ENCODE results near the gene FSTL3.
A peak's percentile ranks its signal among the peaks of the same experiment; 100 is the strongest.
"Not testable (repeated sequence)": the region's sequence is repeated elsewhere in the genome, so short reads cannot be mapped to it uniquely, and the experiment has no call there.

Gene FSTL3

GRCh38 chr19:682678-683320 lies 6.6 kb downstream of the FSTL3 start:
- DNase-seq (ENCODE audit: low read depth): no peak

DNA sequence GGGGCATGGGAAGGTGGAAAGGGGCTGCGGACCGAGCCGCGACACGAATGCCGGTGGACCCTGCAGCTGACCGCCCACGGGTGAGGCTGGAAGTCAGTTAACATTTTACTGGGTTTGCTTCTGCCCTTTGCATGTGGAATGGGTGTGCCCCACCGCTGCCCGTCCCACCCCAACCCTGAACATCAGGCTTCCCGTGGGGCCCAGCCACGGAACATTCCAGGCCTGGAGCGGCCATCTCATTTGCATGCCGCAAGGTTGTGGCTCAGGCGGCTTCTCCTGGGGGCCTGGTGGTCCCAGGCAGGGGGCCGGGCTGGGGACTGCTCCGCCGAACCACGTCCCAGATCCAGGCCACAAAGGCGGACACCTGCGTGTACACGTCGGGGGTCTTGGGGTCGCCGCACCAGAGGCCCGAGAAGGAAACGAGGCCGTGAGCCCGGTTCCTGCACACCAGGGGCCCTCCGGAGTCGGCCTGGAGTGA lies 9.3 kb downstream of the FSTL3 start:
- no peak for DNase-seq (ENCODE audit: low read depth)

DNA sequence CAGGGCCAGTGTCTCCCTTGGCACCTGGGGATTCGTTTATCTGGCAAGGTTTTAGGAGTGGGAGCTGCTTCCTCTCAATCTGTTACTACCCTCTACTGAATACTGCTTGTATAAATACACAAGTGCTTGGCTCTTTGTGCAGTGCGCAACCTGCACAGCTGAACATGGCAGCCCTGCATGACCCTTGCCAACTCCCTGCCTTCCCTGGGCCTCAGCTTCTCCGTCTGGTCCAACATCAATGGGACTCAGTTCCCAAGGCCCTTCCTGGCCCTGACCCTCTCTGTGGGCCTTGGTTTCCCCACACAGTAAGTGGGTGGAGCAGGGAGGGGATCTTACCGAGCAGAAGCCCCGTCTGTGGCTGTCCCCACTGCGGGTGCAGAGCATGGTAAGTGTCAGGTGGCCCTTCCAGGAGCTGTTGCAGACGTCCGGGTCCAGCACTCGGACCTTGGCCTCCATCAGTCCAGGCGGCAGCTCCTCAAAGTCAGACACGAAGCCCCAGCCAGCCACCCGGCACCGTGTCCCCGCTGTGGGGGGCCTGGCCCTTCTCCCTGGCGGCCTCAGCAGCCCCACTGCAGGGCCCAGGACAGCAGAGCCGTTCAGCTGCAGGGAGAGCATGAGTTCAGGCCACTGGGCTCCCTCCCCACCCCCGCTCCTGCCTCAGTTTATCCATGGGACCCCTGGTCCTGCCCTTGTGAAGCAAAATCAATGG lies 10.6 kb downstream of the FSTL3 start:
- no peak for DNase-seq (ENCODE audit: low read depth)

DNA sequence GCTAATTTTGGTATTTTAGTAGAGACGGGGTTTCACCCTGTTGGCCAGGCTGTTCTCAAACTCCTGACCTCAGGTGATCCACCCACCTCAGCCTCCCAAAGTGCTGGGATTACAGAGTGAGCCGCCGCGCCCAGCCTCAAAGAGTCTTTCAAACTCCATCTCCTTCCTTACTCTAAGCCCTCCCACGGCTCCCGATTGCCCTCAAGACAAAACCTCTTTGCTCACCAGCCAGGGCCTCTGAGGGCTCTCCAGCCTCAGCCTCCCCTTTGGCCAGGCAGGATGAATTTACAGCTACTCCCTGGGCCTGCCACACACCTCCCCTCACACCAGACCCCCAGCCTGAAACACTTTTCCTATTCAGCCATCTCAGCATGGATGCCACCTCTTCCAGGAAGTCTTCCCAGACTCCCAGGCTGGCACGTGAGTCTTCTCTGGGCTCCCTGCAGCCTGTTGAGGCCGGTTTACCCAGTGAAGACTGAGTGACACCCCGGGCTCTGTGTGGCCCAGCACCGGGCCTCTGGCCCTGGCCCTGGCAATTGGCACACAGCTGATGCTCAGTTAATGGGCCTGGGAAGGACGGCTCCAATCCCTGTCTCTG lies 11.5 kb downstream of the FSTL3 start:
- DNase-seq (ENCODE audit: low read depth): no peak

- DNase-seq (ENCODE audit: low read depth): no peak
These were observed 12.0 kb downstream of the FSTL3 start for GRCh38 chr19:688214-688613.

GRCh38 chr19:688992-689391 lies 12.8 kb downstream of the FSTL3 start:
- no peak for DNase-seq (ENCODE audit: low read depth)

- no peak for DNase-seq (ENCODE audit: low read depth)
These were observed 14.0 kb downstream of the FSTL3 start for GRCh38 chr19:690203-690602.

- DNase-seq (ENCODE audit: low read depth): no peak
These were observed 18.5 kb downstream of the FSTL3 start for GRCh38 chr19:694481-695351.

DNA sequence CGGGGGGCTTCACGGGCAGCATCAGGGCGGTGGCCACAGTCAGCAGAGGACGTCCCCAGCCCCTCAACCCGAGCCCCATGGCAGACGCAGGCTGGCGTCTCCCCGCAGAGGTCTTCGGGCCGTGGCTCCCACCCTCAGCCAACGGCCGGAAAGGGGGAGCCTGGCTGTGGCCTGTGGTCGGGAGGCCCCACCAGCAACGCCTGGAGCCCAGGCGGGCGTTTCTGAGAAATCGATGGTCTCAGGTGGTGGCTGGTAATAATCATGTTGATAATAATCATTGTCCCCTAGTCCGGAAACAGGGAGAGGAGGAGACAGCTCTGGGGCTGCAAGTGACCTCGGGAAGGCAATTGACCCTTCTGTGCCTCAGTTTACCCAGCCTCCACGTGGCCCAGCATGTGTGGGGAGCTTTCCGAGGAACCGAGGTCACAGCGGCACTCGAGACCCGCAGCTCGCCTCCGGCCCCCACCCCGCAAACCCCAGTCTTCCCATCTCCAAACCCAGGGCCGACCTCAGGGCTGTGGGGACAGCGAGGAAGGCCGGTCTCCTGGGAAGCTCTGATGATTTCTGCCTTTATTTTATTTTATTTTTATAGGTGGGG lies 19.3 kb downstream of the FSTL3 start, which contains the start of gene PRSS57:
TSS of gene PRSS57 (minus strand) at position 101 of the 598 bp plus-strand sequence. CDS start at position 79, 22 bp downstream.
- no peak for DNase-seq (ENCODE audit: low read depth)

DNA sequence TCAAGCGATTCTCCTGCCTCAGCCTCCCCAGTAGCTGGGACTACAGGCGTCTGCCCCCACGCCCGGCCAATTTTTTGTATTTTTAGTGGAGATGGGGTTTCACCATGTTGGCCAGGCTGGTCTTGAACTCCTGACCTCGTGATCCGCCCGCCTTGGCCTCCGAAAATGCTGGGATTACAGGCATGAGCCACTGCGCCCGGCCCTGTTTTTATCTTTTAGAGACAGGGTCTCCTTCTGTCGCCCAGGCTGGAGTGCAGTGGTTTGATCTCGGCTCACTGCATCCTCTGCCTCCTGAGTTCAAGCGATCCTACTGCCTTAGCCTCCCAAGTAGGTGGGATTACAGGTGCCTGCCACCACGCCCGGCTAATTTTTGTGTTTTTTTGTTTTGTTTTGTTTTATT lies 22.3 kb downstream of the FSTL3 start:
- DNase-seq (ENCODE audit: low read depth): not testable (repeated sequence)

DNA sequence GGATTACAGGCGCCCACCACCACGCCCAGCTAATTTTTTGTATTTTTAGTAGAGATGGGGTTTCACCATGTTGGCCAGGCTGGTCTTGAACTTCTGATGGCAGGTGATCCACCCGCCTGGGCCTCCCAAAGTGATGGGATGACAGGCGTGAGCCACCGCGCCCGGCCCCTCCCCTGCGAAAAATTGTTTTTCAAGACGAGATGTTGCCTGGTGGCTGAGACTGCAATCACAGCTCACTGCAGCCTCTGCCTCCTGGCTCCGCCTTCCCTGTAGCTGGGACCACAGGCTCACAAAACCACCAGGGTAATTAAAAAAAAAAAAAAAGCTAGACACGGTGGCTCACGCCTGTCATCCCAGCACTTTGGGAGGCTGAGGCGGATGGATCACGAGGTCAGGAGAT lies 23.7 kb downstream of the FSTL3 start:
- DNase-seq (ENCODE audit: low read depth): not testable (repeated sequence)

DNA sequence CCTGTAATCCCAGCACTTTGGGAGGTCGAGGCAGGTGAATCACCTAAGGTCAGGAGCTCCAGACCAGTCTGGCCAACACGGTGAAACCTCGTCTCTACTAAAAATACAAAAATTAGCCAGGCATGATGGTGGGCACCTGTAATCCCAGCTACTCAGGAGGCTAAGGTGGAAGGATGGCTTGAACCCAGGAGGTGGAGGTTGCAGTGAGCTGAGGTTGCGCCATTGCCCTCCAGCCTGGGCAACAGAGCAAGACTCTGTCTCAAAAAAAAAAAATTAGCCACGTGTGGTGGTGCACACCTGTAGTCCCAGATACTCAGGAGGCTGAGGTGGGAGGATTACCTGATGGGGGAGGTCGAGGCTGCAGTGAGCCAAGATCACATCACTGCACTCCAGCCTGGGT lies 26.7 kb downstream of the FSTL3 start:
- not testable (repeated sequence) for DNase-seq (ENCODE audit: low read depth)

- DNase-seq (ENCODE audit: low read depth): no peak
These were observed 27.1 kb downstream of the FSTL3 start for GRCh38 chr19:703329-703650.

DNA sequence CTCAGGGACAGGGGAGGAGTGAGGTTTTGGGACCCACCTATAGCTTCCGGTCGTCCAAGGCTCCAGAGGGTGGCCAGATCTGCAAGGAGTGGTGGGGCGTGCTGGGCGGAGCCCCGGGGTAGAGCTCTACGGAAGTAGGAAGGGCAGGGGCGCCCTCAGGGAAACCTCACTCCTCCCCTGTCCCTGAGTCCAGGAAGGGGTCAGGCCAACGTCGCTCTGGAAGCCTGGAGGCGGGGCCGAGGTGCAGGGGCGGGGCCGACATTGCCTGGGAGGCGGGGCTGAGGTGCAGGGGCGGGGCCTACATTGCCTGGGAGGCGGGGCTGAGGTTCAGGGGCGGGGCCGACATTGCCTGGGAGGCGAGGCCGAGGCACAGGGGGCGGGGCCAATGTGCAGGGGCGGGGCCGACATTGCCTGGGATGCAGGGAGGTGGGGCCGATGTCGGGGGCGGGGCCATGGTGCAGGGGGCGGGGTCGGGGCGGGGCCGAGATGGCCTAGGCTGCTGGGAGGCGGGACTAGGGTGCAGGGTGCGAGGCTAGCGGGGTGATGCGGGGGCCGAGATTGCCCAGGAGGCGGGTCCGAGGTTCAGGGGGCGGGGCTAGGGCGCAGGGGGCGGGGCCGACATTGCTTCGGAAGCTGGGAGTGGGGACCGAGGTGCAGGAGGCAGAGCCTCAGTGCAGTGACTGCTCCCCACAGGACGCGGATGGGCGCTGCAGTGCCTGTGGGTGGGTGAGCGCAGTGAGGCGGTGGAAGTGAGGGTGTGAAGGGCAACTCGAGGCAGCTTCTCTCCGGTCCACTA lies 27.7 kb downstream of the FSTL3 start:
- peak; percentile 35 for DNase-seq (ENCODE audit: low read depth)

- no peak for DNase-seq (ENCODE audit: low read depth)
These were observed 28.2 kb downstream of the FSTL3 start for GRCh38 chr19:704447-704741.

DNA sequence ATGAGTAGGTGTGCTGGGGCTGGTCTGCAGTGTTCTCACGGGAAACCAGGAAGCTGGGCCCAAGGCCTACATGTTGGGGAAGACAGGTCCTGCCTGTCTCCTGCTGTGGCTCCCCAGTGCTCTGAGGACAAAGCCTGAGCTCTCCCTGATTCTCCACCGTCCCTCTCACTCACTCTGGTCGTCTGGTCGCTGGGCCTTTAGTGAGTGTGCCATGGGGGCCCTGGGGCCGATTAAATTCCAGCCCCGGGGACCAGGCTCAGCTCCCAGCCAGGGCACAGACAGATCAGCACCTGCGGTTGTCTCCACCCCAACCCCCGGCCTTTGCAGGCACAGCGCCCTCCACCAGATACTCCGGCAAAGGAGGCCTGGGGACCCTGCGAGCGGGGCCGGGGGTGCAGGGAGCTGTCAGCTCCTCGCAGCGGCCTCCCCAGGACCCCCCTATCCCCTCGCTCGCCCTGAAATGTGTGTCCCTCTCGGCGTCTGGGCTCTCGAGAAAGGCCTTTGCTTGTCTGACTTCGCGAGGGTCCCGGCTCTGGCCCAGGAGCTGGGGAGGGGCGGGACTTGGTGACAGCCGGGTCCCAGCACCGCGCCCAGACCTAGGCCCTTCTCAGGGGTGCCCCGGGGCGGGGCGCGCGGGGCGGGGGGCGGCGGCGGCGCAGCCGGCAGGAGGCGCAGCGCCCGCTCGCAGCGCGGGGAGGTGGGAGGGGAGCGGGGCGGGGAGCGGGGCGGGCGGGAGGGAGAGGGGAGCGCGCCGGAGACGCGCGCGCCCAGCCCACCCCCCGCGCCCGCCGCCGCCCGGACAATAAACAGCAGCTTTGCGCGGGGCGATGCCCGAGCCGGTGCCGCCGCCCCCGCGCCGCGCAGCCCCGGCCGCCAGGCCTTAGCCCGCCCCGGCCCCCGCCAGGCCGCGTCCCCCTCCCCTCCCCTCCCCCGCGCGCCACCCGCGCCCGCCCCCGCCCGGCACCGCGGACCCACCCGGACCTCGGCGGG lies 32.3 kb downstream of the FSTL3 start, which contains the start of gene PALM:
TSS of gene PALM (plus strand) at position 782 of the 990 bp plus-strand sequence. CDS start 212 bp downstream, outside the sequence.
- DNase-seq (ENCODE audit: low read depth): no peak

GRCh38 chr19:709196-709964 lies 33.2 kb downstream of the FSTL3 start:
- no peak for DNase-seq (ENCODE audit: low read depth)

DNA sequence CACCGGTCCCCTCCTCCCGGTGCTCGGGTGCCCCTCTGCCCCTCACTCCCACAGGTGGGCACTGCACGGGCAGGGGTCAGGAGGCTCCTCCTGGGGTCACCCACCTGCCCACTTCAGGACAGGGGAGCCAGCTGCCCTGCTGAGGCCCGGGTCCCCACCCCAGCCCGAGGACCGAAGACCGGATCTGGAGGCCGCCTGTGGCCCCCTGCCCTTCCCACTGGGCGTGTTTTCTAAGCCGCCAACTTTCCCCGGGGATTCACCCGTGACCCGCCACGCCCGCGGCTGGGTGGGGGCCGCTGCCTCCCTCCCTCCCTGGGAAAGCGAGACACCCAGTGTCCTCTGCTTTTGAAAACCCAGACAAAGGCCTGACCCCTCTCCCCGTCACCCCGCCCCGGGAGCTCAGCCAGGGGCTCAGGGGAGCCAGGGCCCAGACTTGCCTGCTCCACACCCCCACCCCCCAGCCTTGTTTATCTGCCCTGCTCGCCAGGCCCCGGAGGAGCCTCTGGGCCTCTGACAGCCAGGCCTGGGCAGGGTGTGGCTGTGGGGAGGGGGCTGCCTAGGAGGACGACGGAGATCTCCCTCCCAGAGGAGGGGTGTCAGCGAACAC lies 33.9 kb downstream of the FSTL3 start:
- DNase-seq (ENCODE audit: low read depth): no peak

DNA sequence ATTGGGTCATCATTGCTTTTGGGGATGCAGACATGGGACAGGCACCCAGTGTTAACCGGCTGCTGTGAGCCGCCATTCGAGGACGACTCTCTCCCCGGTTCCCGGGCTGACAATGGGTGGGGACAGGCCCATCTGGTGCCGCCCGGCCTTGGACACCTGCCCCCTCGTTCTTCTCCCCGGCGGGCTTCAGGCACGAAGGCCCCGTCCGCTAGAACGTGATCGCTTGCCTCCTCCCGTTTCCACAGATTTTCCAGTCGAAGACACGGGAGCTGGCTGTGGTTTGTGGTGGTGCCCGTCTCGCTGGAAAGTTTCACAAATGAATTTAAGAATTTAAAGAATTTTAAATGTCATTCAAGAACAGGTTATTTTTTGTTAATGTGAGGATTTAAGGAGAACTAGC lies 34.6 kb downstream of the FSTL3 start:
- no peak for DNase-seq (ENCODE audit: low read depth)
